MM.1S (cell line): Measurements from ENCODE around the gene GRAP.

Source experiments
- CTCF ChIP-seq: fragments of 300-600 bp; sonication (generic); IDR thresholded peaks from 2 replicates; pipeline ENCODE4 v1.5.1; 2016; ENCODE audit warnings: antibody characterized with exemption, low read length, mixed read lengths
- EZH2 ChIP-seq: fragments of 300-600 bp; sonication (generic); optimal IDR thresholded peaks from 2 replicates; pipeline ENCODE3; 2017; ENCODE audit warnings: low read depth, mild to moderate bottlenecking, antibody characterized with exemption, low read length, mixed read lengths
- EZH2phosphoT487 ChIP-seq: fragments of 300-600 bp; sonication (generic); IDR thresholded peaks from 2 replicates; pipeline ENCODE4 v1.6.1; 2018; ENCODE audit warnings: antibody characterized with exemption, low read length

- TF ChIP-seq CTCF (no peak), EZH2 (no peak), EZH2phosphoT487 (no peak)
Measured at GRCh38 chr17:18993905-18994526, 52.7 kb downstream of the GRAP start.
